DND-41 (cell line): ENCODE data around the gene PDCL2.

ENCODE experiments used
- EZH2 ChIP-seq: IDR thresholded peaks from 3 replicates; pipeline ENCODE4 v1.6.1; 2012; ENCODE audit warnings: borderline replicate concordance, low read depth, mild to moderate bottlenecking, moderate library complexity, low read length, inconsistent platforms; ENCODE audit not compliant: severe bottlenecking
- TF ChIP-seq, protein P1 (sequence below): IDR thresholded peaks from 2 replicates; pipeline ENCODE4 v1.5.1; 2012; ENCODE audit warnings: borderline replicate concordance, low read length, moderate library complexity, mild to moderate bottlenecking; ENCODE audit not compliant: poor library complexity, severe bottlenecking; ENCODE audit errors: extremely low read depth

DNA sequence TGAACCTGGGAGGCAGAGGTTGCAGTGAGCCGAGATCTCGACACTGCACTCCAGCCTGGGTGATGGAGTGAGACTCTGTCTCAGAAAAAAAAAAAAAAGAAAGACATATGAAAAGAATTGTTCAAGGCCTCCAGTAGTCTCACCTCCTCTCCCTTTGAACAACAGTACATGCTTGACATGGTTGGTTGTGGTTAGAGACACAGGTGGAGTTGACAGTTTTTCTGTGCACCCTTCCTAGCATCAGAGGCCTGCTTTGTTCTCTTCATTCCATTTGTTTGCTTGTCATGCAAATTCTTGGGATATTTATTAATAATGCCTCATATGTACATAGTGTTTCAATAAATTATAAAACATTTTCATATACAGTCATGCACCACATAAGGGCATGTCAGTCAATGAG, 18.3 kb upstream of the PDCL2 start:
- TF ChIP-seq, protein P1, sequence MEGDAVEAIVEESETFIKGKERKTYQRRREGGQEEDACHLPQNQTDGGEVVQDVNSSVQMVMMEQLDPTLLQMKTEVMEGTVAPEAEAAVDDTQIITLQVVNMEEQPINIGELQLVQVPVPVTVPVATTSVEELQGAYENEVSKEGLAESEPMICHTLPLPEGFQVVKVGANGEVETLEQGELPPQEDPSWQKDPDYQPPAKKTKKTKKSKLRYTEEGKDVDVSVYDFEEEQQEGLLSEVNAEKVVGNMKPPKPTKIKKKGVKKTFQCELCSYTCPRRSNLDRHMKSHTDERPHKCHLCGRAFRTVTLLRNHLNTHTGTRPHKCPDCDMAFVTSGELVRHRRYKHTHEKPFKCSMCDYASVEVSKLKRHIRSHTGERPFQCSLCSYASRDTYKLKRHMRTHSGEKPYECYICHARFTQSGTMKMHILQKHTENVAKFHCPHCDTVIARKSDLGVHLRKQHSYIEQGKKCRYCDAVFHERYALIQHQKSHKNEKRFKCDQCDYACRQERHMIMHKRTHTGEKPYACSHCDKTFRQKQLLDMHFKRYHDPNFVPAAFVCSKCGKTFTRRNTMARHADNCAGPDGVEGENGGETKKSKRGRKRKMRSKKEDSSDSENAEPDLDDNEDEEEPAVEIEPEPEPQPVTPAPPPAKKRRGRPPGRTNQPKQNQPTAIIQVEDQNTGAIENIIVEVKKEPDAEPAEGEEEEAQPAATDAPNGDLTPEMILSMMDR: no peak
- no peak for TF ChIP-seq EZH2
